H1 (cell line): Measurements from ENCODE around the gene BAZ2A. TPM values are rescaled to one million over a fixed set of nuclear protein-coding genes. Genes with fewer than 3 reads are reported as not detected.

Experiments used
- TEAD4 ChIP-seq: IDR thresholded peaks from 2 replicates; pipeline ENCODE4 v1.6.1; 2012; ENCODE audit warnings: low read depth, low read length, inconsistent platforms, mixed read lengths
- polyA plus RNA-seq, 7 experiments: library from polyadenylated mRNA; depleted of rRNA in 3 of 7; stranded (reverse) in 5 of 7; unstranded in 2 of 7; fragments of >200 nt in 5 of 7; fragments of 200-250 nt in 2 of 7; gene quantifications; 1 replicate in 5 of 7; 2 replicates in 1 of 7; 4 replicates in 1 of 7; pipeline versions ENCODE4 v1.2.1 to v1.2.3, GENCODE V29; 2011 to 2013; ENCODE audit warnings: missing spikeins in 2 of 7, mixed read lengths in 2 of 7
- total RNA-seq: library from RNA; stranded (reverse); fragmentation: NEBNext Ultra II Directional; extraction: Animal tissue kit (Norgen Biotek cat#: 25700); gene quantifications from 2 replicates; pipeline ENCODE4 v1.2.1, GENCODE V29; 2021

Gene BAZ2A
- total and polyA plus RNA-seq, 2 of the 8 experiments (the other 6 are each of a cell fraction or from before 2014, with no cell fraction given), result 52.0 to 110 TPM

- TF ChIP-seq TEAD4, result no peak
- TF ChIP-seq, all 59 proteins: peak for 0
Observed at GRCh38 chr12:56599041-56599440, 31.1 kb downstream of the BAZ2A start (continued).
